Activated CD8-positive, alpha-beta memory T cell treated with anti-CD3 and anti-CD28 coated beads, Interleukin-2, amount 50 U/mL, for 24 hours (primary cell): Measurements from ENCODE around the gene NUDT10.
"Not testable (repeated sequence)": the region's sequence is repeated elsewhere in the genome, so short reads cannot be mapped to it uniquely, and the experiment has no call there.

ENCODE experiments used
- DNase-seq: peaks from one replicate; pipeline ENCODE4 v3.0.0-alpha.2; 2020; ENCODE audit errors: extremely low read depth

The NUDT10 gene

GRCh38 chrX:51332188-51332942 lies at the start of gene NUDT10:
Gene NUDT10, plus strand, starts transcription at chrX:51332822. Its CDS starts 144 bp downstream, at chrX:51332966.
- DNase-seq = no peak

- no peak for DNase-seq
Observed at GRCh38 chrX:51292421-51292820, 40.2 kb upstream of the NUDT10 start.

- no peak for DNase-seq
Observed at GRCh38 chrX:51296138-51296537, 36.5 kb upstream of the NUDT10 start.

GRCh38 chrX:51316271-51316670 lies 16.4 kb upstream of the NUDT10 start:
- no peak for DNase-seq

GRCh38 chrX:51332943-51333785 lies 542 bp downstream of the NUDT10 start:
- not testable (repeated sequence) for DNase-seq

- DNase-seq = no peak
Observed at GRCh38 chrX:51334276-51334675, 1.7 kb downstream of the NUDT10 start.

- no peak for DNase-seq
Observed at GRCh38 chrX:51336584-51336983, 4.0 kb downstream of the NUDT10 start.

GRCh38 chrX:51361251-51361650 lies 28.6 kb downstream of the NUDT10 start:
- DNase-seq = no peak

GRCh38 chrX:51376672-51377071 lies 44.0 kb downstream of the NUDT10 start:
- no peak for DNase-seq
